ENCODE data around the gene GPR137.

Gene GPR137

GRCh38 chr11:64275031-64275800 is 10.4 kb upstream of the GPR137 start:
- DNase-seq (ENCODE audit: low read depth in 1 of 2, low spot score in 1 of 2), result no peak
- in situ Hi-C loops (cut with HindIII; ENCODE audit: low pct_unique_long_range_greater_than_20kb, low sequenced_read_pairs), result no loop called here
- no peak for TF ChIP-seq JUND (IDR thresholded peaks at IDR 0.05; ENCODE audit: low read depth)

GRCh38 chr11:64275841-64276240 is 9.8 kb upstream of the GPR137 start:
- TF ChIP-seq JUND (IDR thresholded peaks at IDR 0.05; ENCODE audit: low read depth), result no peak
- DNase-seq (ENCODE audit: low read depth in 1 of 2, low spot score in 1 of 2), result no peak
- in situ Hi-C loops (cut with HindIII; ENCODE audit: low pct_unique_long_range_greater_than_20kb, low sequenced_read_pairs), result no loop called here

GRCh38 chr11:64276653-64277431 is 8.8 kb upstream of the GPR137 start:
- no peak for DNase-seq (ENCODE audit: low read depth in 1 of 2, low spot score in 1 of 2)
- in situ Hi-C loops (cut with HindIII; ENCODE audit: low pct_unique_long_range_greater_than_20kb, low sequenced_read_pairs), result no loop called here
- TF ChIP-seq JUND (IDR thresholded peaks at IDR 0.05; ENCODE audit: low read depth), result no peak

- in situ Hi-C loops (cut with HindIII; ENCODE audit: low pct_unique_long_range_greater_than_20kb, low sequenced_read_pairs), result no loop called here
- no peak for DNase-seq (ENCODE audit: low read depth in 1 of 2, low spot score in 1 of 2)
- TF ChIP-seq JUND (IDR thresholded peaks at IDR 0.05; ENCODE audit: low read depth), result no peak
Measured at GRCh38 chr11:64278576-64279190, 7.0 kb upstream of the GPR137 start.

GRCh38 chr11:64281957-64282770 is 3.5 kb upstream of the GPR137 start:
- no peak for DNase-seq (ENCODE audit: low read depth in 1 of 2, low spot score in 1 of 2)
- TF ChIP-seq JUND (IDR thresholded peaks at IDR 0.05; ENCODE audit: low read depth), result no peak
- in situ Hi-C loops (cut with HindIII; ENCODE audit: low pct_unique_long_range_greater_than_20kb, low sequenced_read_pairs), result no loop called here

GRCh38 chr11:64283092-64283491 is 2.6 kb upstream of the GPR137 start:
- no peak for TF ChIP-seq JUND (IDR thresholded peaks at IDR 0.05; ENCODE audit: low read depth)
- DNase-seq (ENCODE audit: low read depth in 1 of 2, low spot score in 1 of 2), result no peak
- in situ Hi-C loops (cut with HindIII; ENCODE audit: low pct_unique_long_range_greater_than_20kb, low sequenced_read_pairs), result no loop called here

GRCh38 chr11:64284048-64284961 is 1.3 kb upstream of the GPR137 start, which contains the start of gene BAD:
BAD (minus strand) TSS chr11:64284665; CDS start chr11:64284368, 297 bp downstream.
- in situ Hi-C loops (cut with HindIII; ENCODE audit: low pct_unique_long_range_greater_than_20kb, low sequenced_read_pairs), result no loop called here
- DNase-seq (ENCODE audit: low read depth in 1 of 2, low spot score in 1 of 2), result peak; percentile 97 to 99
- no peak for TF ChIP-seq JUND (IDR thresholded peaks at IDR 0.05; ENCODE audit: low read depth)

- peak; percentile 72 to 77 for DNase-seq (ENCODE audit: low read depth in 1 of 2, low spot score in 1 of 2)
- no peak for TF ChIP-seq JUND (IDR thresholded peaks at IDR 0.05; ENCODE audit: low read depth)
Measured at GRCh38 chr11:64285885-64286800, 495 bp downstream of the GPR137 start.

GRCh38 chr11:64286801-64287159 is 1.1 kb downstream of the GPR137 start:
- in situ Hi-C loops (cut with HindIII; ENCODE audit: low pct_unique_long_range_greater_than_20kb, low sequenced_read_pairs), result no loop called here
- no peak for DNase-seq (ENCODE audit: low read depth in 1 of 2, low spot score in 1 of 2)
- no peak for TF ChIP-seq JUND (IDR thresholded peaks at IDR 0.05; ENCODE audit: low read depth)

More at GRCh38 chr11:64285885-64286800, 495 bp downstream of the GPR137 start:
- in situ Hi-C loops (cut with HindIII; ENCODE audit: low pct_unique_long_range_greater_than_20kb, low sequenced_read_pairs), result no loop called here

- no peak for TF ChIP-seq JUND (IDR thresholded peaks at IDR 0.05; ENCODE audit: low read depth)
- DNase-seq (ENCODE audit: low read depth in 1 of 2, low spot score in 1 of 2), result no peak
- in situ Hi-C loops (cut with HindIII; ENCODE audit: low pct_unique_long_range_greater_than_20kb, low sequenced_read_pairs), result no loop called here
Measured at GRCh38 chr11:64287676-64288352, 2.2 kb downstream of the GPR137 start.
